GM12878 (cell line): ENCODE data around the gene CPVL.

Experiments used
- CTCF ChIP-seq, 3 experiments: IDR thresholded peaks in 2 of 3; conservative IDR thresholded peaks in 1 of 3; 2 replicates each; pipeline ENCODE4 v1.5.1; 2011; ENCODE audit warnings: low read depth in 3 of 3, low read length in 3 of 3, mild to moderate bottlenecking in 3 of 3, control low read depth in 2 of 3, moderate library complexity in 2 of 3, inconsistent platforms in 1 of 3, mixed read lengths in 1 of 3; ENCODE audit not compliant: control insufficient read depth in 2 of 3, insufficient read depth in 1 of 3; ENCODE audit errors: extremely low read depth in 1 of 3
- NFIC ChIP-seq: IDR thresholded peaks from 2 replicates; pipeline ENCODE4 v1.6.1; 2012; ENCODE audit warnings: low read depth, mild to moderate bottlenecking, inconsistent platforms, low read length, moderate library complexity
- NR2C2 ChIP-seq: IDR thresholded peaks from 2 replicates; pipeline ENCODE4 v1.6.1; 2011; ENCODE audit warnings: borderline replicate concordance, low read depth; ENCODE audit not compliant: control insufficient read depth, insufficient read length
- NR2F1 ChIP-seq: fragments of 450-650 bp; conservative IDR thresholded peaks from 2 replicates; pipeline ENCODE4 v1.6.1; 2017; ENCODE audit warnings: mild to moderate bottlenecking
- POLR2A ChIP-seq: IDR thresholded peaks from 2 replicates; pipeline ENCODE4 v1.6.1; 2011; ENCODE audit warnings: low read depth, mild to moderate bottlenecking, low read length
- POLR2AphosphoS5 ChIP-seq: IDR thresholded peaks from 2 replicates; pipeline ENCODE4 v1.6.1; 2011; ENCODE audit warnings: mild to moderate bottlenecking, low read length, inconsistent platforms
- RAD21 ChIP-seq: IDR thresholded peaks from 2 replicates; pipeline ENCODE4 v1.6.1; 2011; ENCODE audit warnings: mild to moderate bottlenecking, low read depth, low read length, moderate library complexity; ENCODE audit not compliant: insufficient read depth
- RBBP5 ChIP-seq: fragments of 200-600 bp; sonication (generic); conservative IDR thresholded peaks from 2 replicates; pipeline ENCODE4 v1.6.1; 2016
- ZZZ3 ChIP-seq: IDR thresholded peaks from 2 replicates; pipeline ENCODE4 v1.6.1; 2011; ENCODE audit warnings: low read depth; ENCODE audit not compliant: control insufficient read depth, insufficient read length

GRCh38 chr7:29131678-29132077, 14.7 kb downstream of the CPVL start:
- no peak for TF ChIP-seq RAD21
- no peak for TF ChIP-seq RBBP5
- TF ChIP-seq CTCF (IDR thresholded peaks at IDR 0.05 in 2 of 3, conservative IDR thresholded peaks at IDR 0.05 in 1 of 3; ENCODE audit: control insufficient read depth in 2 of 3, extremely low read depth in 1 of 3, insufficient read depth in 1 of 3, low read depth in 3 of 3, low read length in 3 of 3) = no peak
- no peak for TF ChIP-seq ZZZ3
- no peak for TF ChIP-seq POLR2AphosphoS5
- no peak for TF ChIP-seq NR2F1
- no peak for TF ChIP-seq NFIC
- no peak for TF ChIP-seq POLR2A
- TF ChIP-seq NR2C2 = no peak
